C4-2B (cell line): ENCODE data around the gene KLF1.

Source experiments
- ZFX ChIP-seq: fragments of 450-650 bp; IDR thresholded peaks from 2 replicates; pipeline ENCODE4 v1.6.1; 2017
- TF ChIP-seq, protein P1 (sequence below): fragments of 450-650 bp; conservative IDR thresholded peaks from 2 replicates; pipeline ENCODE4 v1.5.1; 2017; ENCODE audit warnings: mild to moderate bottlenecking

- TF ChIP-seq, protein P1, sequence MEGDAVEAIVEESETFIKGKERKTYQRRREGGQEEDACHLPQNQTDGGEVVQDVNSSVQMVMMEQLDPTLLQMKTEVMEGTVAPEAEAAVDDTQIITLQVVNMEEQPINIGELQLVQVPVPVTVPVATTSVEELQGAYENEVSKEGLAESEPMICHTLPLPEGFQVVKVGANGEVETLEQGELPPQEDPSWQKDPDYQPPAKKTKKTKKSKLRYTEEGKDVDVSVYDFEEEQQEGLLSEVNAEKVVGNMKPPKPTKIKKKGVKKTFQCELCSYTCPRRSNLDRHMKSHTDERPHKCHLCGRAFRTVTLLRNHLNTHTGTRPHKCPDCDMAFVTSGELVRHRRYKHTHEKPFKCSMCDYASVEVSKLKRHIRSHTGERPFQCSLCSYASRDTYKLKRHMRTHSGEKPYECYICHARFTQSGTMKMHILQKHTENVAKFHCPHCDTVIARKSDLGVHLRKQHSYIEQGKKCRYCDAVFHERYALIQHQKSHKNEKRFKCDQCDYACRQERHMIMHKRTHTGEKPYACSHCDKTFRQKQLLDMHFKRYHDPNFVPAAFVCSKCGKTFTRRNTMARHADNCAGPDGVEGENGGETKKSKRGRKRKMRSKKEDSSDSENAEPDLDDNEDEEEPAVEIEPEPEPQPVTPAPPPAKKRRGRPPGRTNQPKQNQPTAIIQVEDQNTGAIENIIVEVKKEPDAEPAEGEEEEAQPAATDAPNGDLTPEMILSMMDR: no peak
- no peak for TF ChIP-seq ZFX
Measured at GRCh38 chr19:12864143-12864542, 22.9 kb downstream of the KLF1 start.
